A549 (cell line): Measurements from ENCODE around the gene NSD1. TPM values are rescaled to one million over a fixed set of nuclear protein-coding genes. Genes with fewer than 3 reads are reported as not detected.

Experiments
- ATAC-seq, 2 experiments: fragments of 200-7000 bp in 1 of 2; fragments of >200 bp in 1 of 2; cut with Nextera tagmentation in 1 of 2; cut with Tn5 transposase in 1 of 2; 3 replicates each; pipeline versions ENCODE4 v1.8.0 to v1.9.1; 2018 to 2020; ENCODE audit warnings: mild to moderate bottlenecking in 1 of 2, moderate library complexity in 1 of 2
- CTCF ChIA-PET: fragments of 300-600 bp; sonication (Branson Sonifier 250); formaldehyde crosslinking; extraction: SDS; loops from one replicate; lab custom pipeline; 2021; ENCODE audit warnings: antibody characterized with exemption, inconsistent platforms; lab: Yijun Ruan, JAX
- POLR2A ChIA-PET: fragments of 350-600 bp; formaldehyde crosslinking; extraction: SDS; loops from one replicate; lab custom pipeline; 2021; ENCODE audit warnings: antibody characterized with exemption, inconsistent platforms; lab: Yijun Ruan, JAX
- DNase-seq, 2 experiments: peaks; one replicate each; pipeline versions ENCODE4 v3.0.0 to v3.0.0-alpha.2; 2011 to 2016; ENCODE audit warnings: low read depth in 1 of 2, low spot score in 1 of 2
- FAIRE-seq: peaks from 2 replicates; lab custom pipeline; 2011; peaks lifted over from hg19 to GRCh38; lab: Jason Lieb, UNC
- H3K27ac ChIP-seq, 2 experiments: fragments of >200 bp; sonication (Bioruptor Twin); formaldehyde crosslinking; 3 replicates each; pipeline ENCODE4 v1.5.1; 2016 to 2017
- H3K4me1 ChIP-seq: fragments of >200 bp; sonication (Bioruptor Twin); formaldehyde crosslinking; 3 replicates; pipeline ENCODE4 v1.6.1; 2016
- H3K4me2 ChIP-seq: fragments of >200 bp; sonication (Bioruptor Twin); formaldehyde crosslinking; 3 replicates; pipeline ENCODE4 v1.6.1; 2016
- H3K4me3 ChIP-seq: fragments of >200 bp; sonication (Bioruptor Twin); formaldehyde crosslinking; 3 replicates; pipeline ENCODE4 v1.5.1; 2016
- H3K9me3 ChIP-seq: fragments of >200 bp; sonication (Bioruptor Twin); formaldehyde crosslinking; 3 replicates; pipeline ENCODE4 v1.6.1; 2016
- CBX2 ChIP-seq: fragments of 200-600 bp; sonication (generic); IDR thresholded peaks from 2 replicates; pipeline ENCODE4 v1.6.1; 2016; ENCODE audit warnings: low read depth, mild to moderate bottlenecking, borderline replicate concordance
- EHMT2 ChIP-seq: fragments of 200-600 bp; sonication (generic); IDR thresholded peaks from 2 replicates; pipeline ENCODE4 v1.6.1; 2016; ENCODE audit warnings: antibody characterized with exemption, low read depth, mild to moderate bottlenecking, moderate library complexity
- FOXS1 ChIP-seq: fragments of 250-450 bp; sonication (Bioruptor Pico); IDR thresholded peaks from 2 replicates; pipeline ENCODE4 v1.5.0; 2020; ENCODE audit warnings: mild to moderate bottlenecking, moderate library complexity
- HOXB5 ChIP-seq: fragments of 250-450 bp; sonication (Bioruptor Pico); IDR thresholded peaks from 2 replicates; pipeline ENCODE4 v1.5.0; 2020; ENCODE audit warnings: mild to moderate bottlenecking, moderate library complexity
- KDM5A ChIP-seq: fragments of 200-600 bp; sonication (generic); IDR thresholded peaks from 2 replicates; pipeline ENCODE4 v1.6.1; 2016; ENCODE audit warnings: antibody characterized with exemption, mild to moderate bottlenecking
- MAFK ChIP-seq: fragments of 450-650 bp; IDR thresholded peaks from 2 replicates; pipeline ENCODE4 v1.6.1; 2014; ENCODE audit not compliant: partially characterized antibody
- MYC ChIP-seq: IDR thresholded peaks from 2 replicates; pipeline ENCODE4 v1.6.1; 2012; ENCODE audit warnings: mild to moderate bottlenecking, inconsistent platforms, low read length, improper control_type of control experiment, borderline replicate concordance
- ZC3H11A ChIP-seq: fragments of 450-650 bp; IDR thresholded peaks from 2 replicates; pipeline ENCODE4 v1.6.1; 2014; ENCODE audit warnings: antibody characterized with exemption, mild to moderate bottlenecking
- ZFP36 ChIP-seq: fragments of 450-650 bp; IDR thresholded peaks from 2 replicates; pipeline ENCODE4 v1.6.1; 2014; ENCODE audit warnings: borderline replicate concordance; ENCODE audit not compliant: partially characterized antibody
- ZNF302 ChIP-seq: fragments of 250-450 bp; sonication (Bioruptor Pico); IDR thresholded peaks from 2 replicates; pipeline ENCODE4 v1.9.0; 2021; ENCODE audit warnings: inconsistent platforms, mild to moderate bottlenecking, moderate library complexity
- ZSCAN20 ChIP-seq: fragments of 250-450 bp; sonication (Bioruptor Pico); IDR thresholded peaks from 2 replicates; pipeline ENCODE4 v1.8.0; 2022; ENCODE audit warnings: mild to moderate bottlenecking, moderate library complexity
- WGBS: methylation state at CpG from one replicate; pipeline ENCODE4 v1.1.6; 2017; ENCODE audit errors: missing lambda C conversion rate; 5-methylcytosine and 5-hydroxymethylcytosine counted together
- polyA plus RNA-seq, 4 experiments: library from polyadenylated mRNA; depleted of rRNA in 3 of 4; stranded (reverse); fragments of >200 nt; fragmentation: RNase III in 1 of 4; extraction: RNeasy Plus Mini Kit Qiagen cat#74134 plus additional on column Dnase treatment in 1 of 4; gene quantifications; 2 replicates in 3 of 4; 3 replicates in 1 of 4; pipeline ENCODE4 v1.2.3, GENCODE V29; 2011 to 2017
- TF ChIP-seq, protein P1 (sequence below): fragments of 450-650 bp; IDR thresholded peaks from 2 replicates; pipeline ENCODE4 v1.6.1; 2014; ENCODE audit warnings: antibody characterized with exemption
- TF ChIP-seq, protein P2 (sequence below): fragments of 250-450 bp; sonication (Bioruptor Pico); IDR thresholded peaks from 2 replicates; pipeline ENCODE4 v1.5.0; 2020; ENCODE audit warnings: low read depth, mild to moderate bottlenecking, moderate library complexity
- TF ChIP-seq, protein P3 (sequence below): fragments of 150-350 bp; IDR thresholded peaks from 2 replicates; pipeline ENCODE4 v1.6.1; 2014; ENCODE audit warnings: low read depth, mild to moderate bottlenecking, low read length
- TF ChIP-seq, protein P4 (sequence below): fragments of 250-450 bp; sonication (Bioruptor Pico); IDR thresholded peaks from 2 replicates; pipeline ENCODE4 v1.5.0; 2021; ENCODE audit warnings: mild to moderate bottlenecking, moderate library complexity, borderline replicate concordance
- TF ChIP-seq, protein P5 (sequence below): fragments of >200 bp; sonication (Bioruptor Twin); formaldehyde crosslinking; IDR thresholded peaks from 2 replicates; pipeline ENCODE4 v1.6.1; 2016
- TF ChIP-seq, protein P6 (sequence below): IDR thresholded peaks from 2 replicates; pipeline ENCODE4 v1.6.1; 2012; ENCODE audit warnings: low read depth, borderline replicate concordance

Gene NSD1
- polyA plus RNA-seq, 2 of the 4 experiments (the other 2 are of a cell fraction), result 16.3 to 38.2 TPM

DNA sequence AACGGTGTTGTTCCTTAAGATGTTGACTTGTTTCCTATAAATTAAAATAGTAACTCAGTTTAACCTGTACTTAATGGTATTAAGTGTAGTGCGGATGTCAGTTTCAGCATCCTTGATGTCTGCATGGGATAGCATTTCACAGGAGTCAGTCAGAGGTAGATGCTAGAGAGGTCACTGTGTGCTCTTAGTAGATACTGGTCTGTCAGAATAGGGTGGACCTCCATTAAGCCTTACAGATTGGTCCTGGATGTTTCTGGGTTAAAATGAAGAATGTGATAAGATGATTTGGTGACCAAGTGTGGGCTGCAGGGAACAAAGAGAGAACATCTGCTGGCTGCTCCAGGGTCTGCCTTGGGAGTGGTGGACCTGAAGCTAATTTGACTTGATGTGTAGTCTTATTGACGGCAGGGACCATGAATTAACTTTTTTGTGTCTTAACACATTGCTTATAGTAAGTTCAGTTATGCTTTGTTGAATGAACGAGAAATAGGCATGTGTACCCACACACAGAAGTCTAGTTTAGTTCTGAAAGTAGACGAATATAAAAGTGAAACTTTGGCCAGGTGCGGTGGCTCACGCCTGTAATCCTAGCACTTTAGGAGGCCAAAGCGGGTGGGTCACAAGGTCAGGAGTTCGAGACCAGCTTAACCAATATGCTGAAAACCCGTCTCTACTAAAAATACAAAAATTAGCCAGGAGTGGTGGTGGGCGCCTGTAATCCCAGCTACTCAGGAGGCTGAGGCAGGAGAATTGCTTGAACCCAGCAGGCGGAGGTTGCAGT lies 157.4 kb downstream of the NSD1 start:
- 92% methylated on average over 12 of the region's 12 CpGs for WGBS

DNA sequence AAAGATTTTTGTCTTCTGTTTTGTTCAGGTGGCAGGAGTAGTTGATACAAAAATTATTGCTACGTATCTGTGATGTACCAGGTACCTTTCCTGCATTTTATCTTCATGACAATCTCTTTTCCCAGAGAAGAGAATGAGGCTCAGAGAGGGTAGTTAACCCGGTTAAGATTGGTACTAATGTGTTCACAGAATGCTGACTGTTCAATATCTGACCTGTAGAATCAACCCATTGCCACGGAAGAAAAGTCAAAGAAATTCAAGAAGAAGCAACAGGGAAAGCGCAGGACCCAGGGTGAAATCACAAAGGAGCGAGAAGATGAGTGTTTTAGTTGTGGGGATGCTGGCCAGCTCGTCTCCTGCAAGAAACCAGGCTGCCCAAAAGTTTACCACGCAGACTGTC lies 158.2 kb downstream of the NSD1 start:
- CTCF ChIA-PET, result interaction anchor here (1.4 kb wide), 1 partner anchor 18 kb away, joined by 5 read pairs; no protein-coding TSS in a partner anchor
- H3K4me1 ChIP-seq, result no peaks in the 10 kb centered on the region

More for the DNA sequence above, 157.4 kb downstream of the NSD1 start:
- TF ChIP-seq, protein P1, sequence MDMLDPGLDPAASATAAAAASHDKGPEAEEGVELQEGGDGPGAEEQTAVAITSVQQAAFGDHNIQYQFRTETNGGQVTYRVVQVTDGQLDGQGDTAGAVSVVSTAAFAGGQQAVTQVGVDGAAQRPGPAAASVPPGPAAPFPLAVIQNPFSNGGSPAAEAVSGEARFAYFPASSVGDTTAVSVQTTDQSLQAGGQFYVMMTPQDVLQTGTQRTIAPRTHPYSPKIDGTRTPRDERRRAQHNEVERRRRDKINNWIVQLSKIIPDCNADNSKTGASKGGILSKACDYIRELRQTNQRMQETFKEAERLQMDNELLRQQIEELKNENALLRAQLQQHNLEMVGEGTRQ, result no peak
- TF ChIP-seq HOXB5 (CRISPR knock-in tag) (no peak), EHMT2 (no peak), KDM5A (no peak)
- TF ChIP-seq, protein P2, sequence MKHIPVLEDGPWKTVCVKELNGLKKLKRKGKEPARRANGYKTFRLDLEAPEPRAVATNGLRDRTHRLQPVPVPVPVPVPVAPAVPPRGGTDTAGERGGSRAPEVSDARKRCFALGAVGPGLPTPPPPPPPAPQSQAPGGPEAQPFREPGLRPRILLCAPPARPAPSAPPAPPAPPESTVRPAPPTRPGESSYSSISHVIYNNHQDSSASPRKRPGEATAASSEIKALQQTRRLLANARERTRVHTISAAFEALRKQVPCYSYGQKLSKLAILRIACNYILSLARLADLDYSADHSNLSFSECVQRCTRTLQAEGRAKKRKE (CRISPR knock-in tag), result no peak
- ChIA-PET POLR2A (no interaction called here), CTCF (interaction anchor here (0.7 to 1.4 kb wide), 2 partner anchors 18 to 70 kb away, joined by 3 to 5 read pairs; no protein-coding TSS in a partner anchor)
- Histone ChIP-seq H3K4me2 (no peak overlapping the region), H3K4me3 (no peak overlapping the region), H3K9me3 (no peaks in the 10 kb centered on the region), H3K27ac (no peak overlapping the region), H3K4me1 (no peaks in the 10 kb centered on the region)
- FAIRE-seq, result no peak
- no peak for DNase-seq
- ATAC-seq, result no peak

DNA sequence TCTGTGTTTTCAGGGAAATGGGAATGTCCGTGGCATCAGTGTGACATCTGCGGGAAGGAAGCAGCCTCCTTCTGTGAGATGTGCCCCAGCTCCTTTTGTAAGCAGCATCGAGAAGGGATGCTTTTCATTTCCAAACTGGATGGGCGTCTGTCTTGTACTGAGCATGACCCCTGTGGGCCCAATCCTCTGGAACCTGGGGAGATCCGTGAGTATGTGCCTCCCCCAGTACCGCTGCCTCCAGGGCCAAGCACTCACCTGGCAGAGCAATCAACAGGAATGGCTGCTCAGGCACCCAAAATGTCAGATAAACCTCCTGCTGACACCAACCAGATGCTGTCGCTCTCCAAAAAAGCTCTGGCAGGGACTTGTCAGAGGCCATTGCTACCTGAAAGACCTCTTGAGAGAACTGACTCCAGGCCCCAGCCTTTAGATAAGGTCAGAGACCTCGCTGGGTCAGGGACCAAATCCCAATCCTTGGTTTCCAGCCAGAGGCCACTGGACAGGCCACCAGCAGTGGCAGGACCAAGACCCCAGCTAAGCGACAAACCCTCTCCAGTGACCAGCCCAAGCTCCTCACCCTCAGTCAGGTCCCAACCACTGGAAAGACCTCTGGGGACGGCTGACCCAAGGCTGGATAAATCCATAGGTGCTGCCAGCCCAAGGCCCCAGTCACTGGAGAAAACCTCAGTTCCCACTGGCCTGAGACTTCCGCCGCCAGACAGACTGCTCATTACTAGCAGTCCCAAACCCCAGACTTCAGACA lies 160.4 kb downstream of the NSD1 start:
- ATAC-seq, result no peak
- 95% methylated on average over 10 of the region's 12 CpGs for WGBS
- Histone ChIP-seq H3K4me3 (no peak overlapping the region), H3K9me3 (no peaks in the 10 kb centered on the region), H3K27ac (no peak overlapping the region), H3K4me1 (no peaks in the 10 kb centered on the region), H3K4me2 (no peak overlapping the region)
- no peak for DNase-seq
- TF ChIP-seq CBX2 (no peak), ZC3H11A (no peak), ZNF302 (CRISPR knock-in tag) (no peak), ZSCAN20 (CRISPR knock-in tag) (no peak), ZFP36 (no peak), MYC (no peak)
- TF ChIP-seq, protein P3, sequence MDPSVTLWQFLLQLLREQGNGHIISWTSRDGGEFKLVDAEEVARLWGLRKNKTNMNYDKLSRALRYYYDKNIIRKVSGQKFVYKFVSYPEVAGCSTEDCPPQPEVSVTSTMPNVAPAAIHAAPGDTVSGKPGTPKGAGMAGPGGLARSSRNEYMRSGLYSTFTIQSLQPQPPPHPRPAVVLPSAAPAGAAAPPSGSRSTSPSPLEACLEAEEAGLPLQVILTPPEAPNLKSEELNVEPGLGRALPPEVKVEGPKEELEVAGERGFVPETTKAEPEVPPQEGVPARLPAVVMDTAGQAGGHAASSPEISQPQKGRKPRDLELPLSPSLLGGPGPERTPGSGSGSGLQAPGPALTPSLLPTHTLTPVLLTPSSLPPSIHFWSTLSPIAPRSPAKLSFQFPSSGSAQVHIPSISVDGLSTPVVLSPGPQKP, result no peak
- TF ChIP-seq, protein P4, sequence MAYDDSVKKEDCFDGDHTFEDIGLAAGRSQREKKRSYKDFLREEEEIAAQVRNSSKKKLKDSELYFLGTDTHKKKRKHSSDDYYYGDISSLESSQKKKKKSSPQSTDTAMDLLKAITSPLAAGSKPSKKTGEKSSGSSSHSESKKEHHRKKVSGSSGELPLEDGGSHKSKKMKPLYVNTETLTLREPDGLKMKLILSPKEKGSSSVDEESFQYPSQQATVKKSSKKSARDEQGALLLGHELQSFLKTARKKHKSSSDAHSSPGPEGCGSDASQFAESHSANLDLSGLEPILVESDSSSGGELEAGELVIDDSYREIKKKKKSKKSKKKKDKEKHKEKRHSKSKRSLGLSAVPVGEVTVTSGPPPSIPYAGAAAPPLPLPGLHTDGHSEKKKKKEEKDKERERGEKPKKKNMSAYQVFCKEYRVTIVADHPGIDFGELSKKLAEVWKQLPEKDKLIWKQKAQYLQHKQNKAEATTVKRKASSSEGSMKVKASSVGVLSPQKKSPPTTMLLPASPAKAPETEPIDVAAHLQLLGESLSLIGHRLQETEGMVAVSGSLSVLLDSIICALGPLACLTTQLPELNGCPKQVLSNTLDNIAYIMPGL (CRISPR knock-in tag), result no peak
- TF ChIP-seq, protein P5, sequence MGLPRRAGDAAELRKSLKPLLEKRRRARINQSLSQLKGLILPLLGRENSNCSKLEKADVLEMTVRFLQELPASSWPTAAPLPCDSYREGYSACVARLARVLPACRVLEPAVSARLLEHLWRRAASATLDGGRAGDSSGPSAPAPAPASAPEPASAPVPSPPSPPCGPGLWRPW, result no peak
- TF ChIP-seq, protein P6, sequence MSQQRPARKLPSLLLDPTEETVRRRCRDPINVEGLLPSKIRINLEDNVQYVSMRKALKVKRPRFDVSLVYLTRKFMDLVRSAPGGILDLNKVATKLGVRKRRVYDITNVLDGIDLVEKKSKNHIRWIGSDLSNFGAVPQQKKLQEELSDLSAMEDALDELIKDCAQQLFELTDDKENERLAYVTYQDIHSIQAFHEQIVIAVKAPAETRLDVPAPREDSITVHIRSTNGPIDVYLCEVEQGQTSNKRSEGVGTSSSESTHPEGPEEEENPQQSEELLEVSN, result no peak
- ChIA-PET CTCF (interaction anchor here (0.5 to 2.6 kb wide), 7 partner anchors 15 to 353 kb away, joined by 3 to 12 read pairs (median 4); no protein-coding TSS in a partner anchor), POLR2A (no interaction called here)
- no peak for FAIRE-seq

More for the DNA sequence above, 158.2 kb downstream of the NSD1 start:
- H3K4me2 ChIP-seq, result no peak overlapping the region
- H3K27ac ChIP-seq, result no peak overlapping the region
- H3K9me3 ChIP-seq, result no peaks in the 10 kb centered on the region
- TF ChIP-seq KDM5A (no peak), FOXS1 (no peak), MAFK (peak; percentile 70)
- 90% methylated on average over 7 of the region's 7 CpGs for WGBS
- no peak for DNase-seq
- no peak overlapping the region for H3K4me3 ChIP-seq
- ATAC-seq, result no peak
- POLR2A ChIA-PET, result no interaction called here
- no peak for FAIRE-seq
